ENCODE measurements around the gene IGF2BP3.

DNA sequence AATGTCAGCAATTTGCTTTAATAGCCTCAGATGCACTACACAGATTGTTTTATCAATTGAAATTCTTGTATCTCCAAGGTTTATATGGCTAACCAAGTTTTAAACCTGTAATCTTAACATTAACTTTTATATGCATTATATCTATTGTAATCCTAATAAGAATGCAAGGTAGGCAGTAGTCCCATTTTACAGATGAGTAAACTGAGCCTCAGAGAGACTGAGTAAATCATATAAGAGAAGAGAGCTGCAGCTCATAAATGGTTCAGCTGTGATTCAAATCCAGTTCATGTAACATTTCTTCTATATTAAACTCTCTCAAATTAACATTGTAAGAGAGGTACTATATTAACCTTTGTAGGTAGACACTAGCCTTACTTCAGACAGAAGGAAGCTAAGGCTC, 127.2 kb downstream of the IGF2BP3 start:
- TF ChIP-seq CTCF (optimal IDR thresholded peaks at IDR 0.05 in 1 of 3, IDR thresholded peaks at IDR 0.05 in 1 of 3, conservative IDR thresholded peaks at IDR 0.05 in 1 of 3; ENCODE audit: extremely low read depth in 1 of 3, insufficient read depth in 2 of 3, low read length in 3 of 3) = no peak
- no peak for TF ChIP-seq EZH2 (IDR thresholded peaks at IDR 0.05; ENCODE audit: low read length)

All from keratinocyte (primary cell).